ENCODE measurements around the gene DNAJB8.

The DNAJB8 gene

DNA sequence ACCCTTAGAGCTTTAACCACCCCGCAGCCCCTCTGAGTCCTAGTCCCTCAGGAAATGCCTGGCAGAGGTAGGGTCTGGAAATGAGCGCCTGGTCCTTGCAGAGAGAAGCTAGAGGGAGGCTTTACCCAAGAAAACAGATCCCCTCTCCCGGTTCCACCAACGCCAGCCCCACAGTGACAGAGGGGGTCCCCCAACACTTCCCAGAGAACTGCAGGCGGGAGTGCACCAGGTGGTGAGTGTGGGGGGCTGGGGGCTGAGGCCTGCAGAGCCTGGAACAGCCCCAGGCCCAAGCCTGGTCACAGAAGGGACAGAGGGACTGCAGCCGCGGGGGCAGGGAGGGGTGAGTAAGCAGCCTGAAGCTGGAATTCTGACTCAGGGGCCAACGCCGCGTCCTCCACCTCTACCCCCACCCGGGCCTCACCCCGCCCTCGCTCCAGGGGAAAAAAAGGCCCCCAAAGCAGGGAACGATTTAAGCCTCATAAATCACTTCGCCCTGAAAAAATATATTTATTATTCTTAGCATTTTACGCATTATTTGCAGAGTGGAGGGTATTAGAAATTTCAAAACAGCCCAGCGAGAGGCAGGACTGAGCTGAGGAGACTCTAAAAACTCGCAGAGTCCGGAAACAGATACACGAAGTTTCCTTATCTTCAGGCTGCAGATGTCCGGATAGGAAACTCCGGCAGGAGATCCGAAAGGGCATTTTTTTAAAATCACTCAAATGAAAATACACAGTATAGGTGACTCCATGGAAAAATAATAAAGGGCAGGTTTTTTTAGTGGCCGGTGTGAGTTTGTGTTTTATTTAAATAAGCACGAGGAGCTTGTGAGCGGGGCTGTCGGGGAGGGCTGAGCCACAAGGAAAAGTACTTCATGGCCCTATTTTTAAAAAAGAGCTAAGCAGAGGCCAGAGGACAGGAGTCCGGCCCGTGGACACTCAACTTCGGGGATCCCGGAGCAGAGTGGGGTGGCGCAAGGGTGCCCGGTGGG is 16.3 kb upstream of the DNAJB8 start:
- no peak for DNase-seq (ENCODE audit: low spot score)

DNA sequence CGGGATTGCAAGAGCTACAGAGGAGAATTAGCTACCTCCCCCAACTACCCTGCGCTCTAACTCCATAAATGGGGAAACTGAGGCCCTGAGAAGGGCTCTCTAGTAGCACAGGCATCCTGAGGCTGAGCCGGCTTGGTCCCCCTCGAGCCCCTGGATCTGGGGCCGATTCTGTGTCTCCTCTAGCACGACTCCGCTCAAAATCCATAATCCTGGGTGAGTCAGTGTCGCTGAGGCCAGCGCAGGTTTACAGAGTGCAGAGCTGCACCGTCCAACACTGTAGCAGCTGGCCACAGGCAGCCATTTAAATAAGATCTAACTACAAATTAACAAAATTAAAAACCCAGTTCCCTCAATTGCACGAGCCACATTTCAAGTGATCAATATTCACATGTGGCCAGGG is 15.5 kb upstream of the DNAJB8 start:
- DNase-seq (ENCODE audit: low spot score): no peak

DNA sequence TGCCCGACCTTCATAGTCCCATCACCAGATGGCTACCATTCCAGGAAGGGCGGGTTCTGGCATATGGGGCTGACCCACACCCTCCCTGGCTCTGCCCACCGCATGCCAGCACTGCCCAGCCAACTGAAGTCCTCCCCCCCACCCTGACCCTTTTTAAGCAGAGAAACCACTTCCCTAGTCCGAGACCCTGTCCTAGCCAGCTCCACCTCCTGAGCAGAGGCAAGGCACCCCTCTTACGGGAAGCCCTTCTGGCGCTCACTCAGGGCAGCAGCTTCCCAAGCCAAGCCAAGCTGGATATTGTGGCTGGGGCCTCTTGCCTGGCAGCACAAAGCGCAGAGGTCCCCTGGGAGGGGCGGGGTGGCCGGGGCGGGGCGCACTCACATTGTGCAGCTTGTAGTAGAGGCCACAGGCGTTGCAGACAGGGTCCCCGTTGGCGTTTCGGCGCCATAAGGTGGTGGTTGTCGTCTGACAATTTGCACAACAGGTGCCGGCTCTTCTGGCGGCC is 14.8 kb upstream of the DNAJB8 start:
- no peak for DNase-seq (ENCODE audit: low spot score)

DNA sequence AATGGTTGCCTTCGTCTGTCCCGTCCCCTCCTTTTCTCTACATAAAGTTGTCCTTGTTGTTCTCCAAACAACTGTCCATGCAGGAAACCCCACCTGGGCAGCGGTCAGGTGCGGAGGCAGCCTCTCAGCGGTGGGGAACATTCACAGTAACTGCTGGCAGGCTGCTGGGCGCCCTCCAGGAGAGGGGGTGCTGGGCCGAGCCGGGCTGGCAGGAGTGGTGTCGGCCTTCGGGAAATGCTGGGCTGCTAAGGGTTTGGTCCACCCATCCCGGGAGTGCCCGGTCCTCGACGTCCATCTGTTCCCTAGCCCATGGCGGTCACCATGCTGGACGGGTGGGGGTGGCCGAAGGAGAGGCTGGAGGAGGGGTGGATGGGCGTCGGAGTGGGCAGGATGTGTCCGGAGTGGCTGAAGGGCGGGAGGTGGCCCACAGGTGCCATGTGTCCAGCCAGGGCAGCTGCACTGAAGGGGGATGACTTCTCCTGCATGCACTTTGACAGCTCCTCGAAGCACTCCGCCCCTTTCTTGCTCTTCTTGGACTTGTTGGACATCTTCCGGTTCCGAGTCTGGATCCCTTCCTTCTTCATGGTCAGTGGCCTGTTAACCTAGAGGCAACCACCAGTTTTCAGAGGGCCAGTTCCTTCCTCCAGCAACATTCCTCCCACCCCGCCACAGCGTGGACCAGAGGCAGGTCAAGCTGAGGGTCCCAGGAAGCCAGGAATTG is 14.2 kb upstream of the DNAJB8 start:
- no peak for DNase-seq (ENCODE audit: low spot score)

DNA sequence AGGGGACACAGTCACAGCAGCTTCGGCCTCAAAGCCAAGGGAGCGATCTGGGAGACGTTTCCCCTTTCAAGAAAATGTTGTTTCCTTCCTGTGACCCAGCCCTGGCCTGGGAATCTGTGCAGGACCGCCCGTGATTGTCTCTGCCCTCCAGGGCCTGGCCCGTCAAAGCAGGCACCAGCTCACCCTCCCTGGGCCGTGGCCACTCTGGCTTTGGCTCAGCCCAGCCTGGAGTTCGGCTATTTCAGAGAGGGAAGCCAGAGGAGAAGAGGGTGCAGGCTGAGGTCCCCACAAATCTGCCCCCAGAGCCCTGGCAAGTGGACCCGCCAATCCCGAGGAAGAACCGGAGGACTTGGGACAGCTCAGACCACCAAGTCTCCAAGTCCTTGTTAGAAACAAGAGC is 13.6 kb upstream of the DNAJB8 start:
- DNase-seq (ENCODE audit: low spot score): no peak

DNA sequence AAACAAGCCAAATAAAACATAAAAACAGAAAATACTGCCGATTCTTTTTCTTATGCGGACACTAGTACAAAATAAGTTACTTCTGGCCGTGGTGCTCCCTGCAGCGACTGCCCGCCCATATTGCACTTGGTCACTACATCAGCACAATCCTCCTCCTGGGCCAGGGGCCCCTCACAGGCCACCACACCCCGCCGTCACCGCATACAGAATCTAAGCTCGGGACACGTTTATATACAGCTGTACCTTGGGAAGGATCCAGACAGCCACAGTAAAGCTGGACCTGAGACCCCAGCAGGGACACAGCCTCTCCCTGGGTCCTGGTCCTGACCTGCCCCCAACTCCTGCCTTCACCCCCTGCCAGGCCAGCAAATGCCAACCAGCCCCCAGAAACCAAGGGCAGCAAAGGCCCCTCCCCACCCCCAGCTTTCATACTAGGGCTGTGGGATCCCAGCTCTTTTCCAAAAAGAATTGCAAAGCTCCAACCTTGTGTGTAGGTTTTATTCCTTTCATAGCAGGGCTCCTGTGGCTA is 12.9 kb upstream of the DNAJB8 start:
- DNase-seq (ENCODE audit: low spot score): no peak

DNA sequence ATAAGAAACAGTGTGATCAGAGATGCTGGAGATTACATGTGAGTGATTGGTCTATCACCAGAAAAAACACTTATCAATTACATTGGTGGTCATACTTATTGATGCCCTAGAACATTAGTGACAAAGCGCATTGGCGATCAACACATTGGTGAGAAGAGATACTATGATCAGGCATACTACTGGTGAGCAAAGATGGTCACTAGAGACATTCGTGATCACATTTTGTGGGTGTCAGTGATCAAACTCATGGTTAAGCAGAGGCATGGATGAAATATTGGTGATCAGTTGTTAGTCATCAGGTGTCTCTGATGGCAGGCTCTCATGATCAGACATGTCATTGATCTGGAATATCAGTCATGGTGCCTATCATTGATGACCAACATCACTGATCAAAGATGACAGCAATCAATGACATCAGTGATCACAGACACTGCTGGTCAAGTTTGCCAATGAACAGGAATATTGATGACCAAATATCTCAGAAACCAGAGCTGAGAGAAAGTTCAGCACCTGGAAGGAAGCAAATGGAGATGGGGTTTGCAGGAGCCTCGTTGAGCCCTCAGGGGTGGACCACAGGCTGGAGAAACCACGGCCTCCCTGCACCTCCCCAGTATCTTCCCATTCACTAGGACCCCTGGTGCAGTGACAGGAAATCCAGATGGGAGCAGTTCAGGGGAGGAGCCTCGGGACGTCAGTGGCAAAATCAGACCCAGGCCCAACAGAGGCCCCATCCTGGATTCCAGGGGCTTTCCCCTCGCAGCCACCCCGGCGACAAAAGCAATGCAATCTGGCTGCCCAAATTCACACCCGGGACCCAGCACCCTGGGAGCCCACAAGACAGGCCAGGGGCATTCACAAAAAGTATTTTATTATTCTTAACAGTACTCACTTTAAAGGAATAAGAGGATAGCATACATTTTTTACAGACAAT is 12.2 kb upstream of the DNAJB8 start:
- DNase-seq (ENCODE audit: low spot score): no peak

DNA sequence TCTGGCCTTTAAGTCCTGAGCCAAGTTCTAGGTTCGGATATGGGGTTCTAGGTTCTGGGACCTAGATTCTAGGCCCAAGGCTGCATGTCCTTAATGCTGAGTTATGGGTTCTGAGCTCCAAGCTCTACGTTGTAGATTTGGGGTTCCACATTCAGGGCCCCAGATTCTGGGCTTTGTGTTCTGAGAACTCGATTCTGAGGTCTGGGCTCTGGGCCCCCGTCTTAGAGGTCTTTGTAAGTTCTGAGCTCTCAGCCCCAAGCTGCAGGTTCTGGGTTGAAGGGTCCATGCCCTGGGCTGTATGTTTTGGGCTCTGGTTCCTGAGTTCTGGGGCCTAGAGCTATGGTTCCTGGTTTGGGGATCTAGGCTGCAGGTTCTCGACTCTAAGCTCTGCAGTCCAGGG is 10.0 kb upstream of the DNAJB8 start:
- no peak for DNase-seq (ENCODE audit: low spot score)

DNA sequence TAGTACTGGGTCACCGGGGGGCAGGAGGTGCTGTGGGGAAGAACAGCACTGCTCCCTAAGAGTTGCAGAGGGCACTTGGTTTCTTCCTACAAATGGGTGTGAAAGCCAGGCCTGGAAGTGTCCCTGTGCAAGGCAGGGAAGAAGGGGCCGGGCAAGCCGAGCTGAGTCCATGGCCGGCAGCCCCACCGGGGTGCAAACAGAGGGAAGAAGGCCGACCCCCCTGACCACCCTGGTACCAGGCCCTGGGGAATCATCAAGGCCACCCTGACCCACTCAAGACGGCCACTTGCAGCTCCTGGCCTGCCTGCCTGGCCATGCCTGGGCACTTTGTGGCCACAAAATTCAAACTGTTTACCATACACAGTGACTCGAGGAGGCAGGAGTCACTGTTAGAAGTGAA is 8.7 kb upstream of the DNAJB8 start:
- no peak for DNase-seq (ENCODE audit: low spot score)

DNA sequence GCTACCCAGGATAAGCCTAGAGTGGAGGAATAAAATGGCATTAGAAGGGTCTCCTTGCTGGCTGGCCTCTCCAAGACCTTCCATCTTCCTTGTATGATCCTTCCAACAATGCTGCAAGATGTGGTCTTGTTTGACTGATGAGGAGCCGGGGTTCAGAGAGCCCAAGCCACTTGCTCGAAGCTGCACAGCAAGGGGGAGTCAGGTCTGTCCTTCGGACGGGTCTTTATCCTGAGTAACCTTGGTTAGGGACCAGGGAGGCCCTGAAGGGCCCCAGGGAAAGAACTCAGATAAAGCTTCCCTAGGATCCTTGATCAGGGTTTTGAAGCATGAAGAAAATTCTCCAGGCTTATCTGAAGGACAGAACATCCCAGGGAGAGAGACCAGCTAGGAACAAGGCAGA is 7.0 kb upstream of the DNAJB8 start:
- no peak for DNase-seq (ENCODE audit: low spot score)

DNA sequence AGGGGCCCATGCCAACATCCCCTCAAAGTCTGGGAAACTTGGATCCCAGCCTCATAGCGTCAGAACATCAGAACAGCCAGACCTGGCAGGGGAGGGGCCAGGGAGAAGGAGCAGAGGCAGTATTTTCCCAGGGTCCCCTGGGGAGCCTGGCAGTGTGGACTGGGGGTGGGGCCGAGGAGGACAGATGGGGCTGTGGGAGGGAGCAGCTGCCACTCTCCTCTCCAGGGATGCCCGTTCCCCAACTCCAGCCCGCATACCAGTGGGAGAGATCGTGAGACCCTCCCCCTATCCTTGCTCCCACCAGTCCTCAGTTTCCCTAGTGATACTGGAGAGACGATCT is 6.5 kb upstream of the DNAJB8 start:
- no peak for DNase-seq (ENCODE audit: low spot score)

DNA sequence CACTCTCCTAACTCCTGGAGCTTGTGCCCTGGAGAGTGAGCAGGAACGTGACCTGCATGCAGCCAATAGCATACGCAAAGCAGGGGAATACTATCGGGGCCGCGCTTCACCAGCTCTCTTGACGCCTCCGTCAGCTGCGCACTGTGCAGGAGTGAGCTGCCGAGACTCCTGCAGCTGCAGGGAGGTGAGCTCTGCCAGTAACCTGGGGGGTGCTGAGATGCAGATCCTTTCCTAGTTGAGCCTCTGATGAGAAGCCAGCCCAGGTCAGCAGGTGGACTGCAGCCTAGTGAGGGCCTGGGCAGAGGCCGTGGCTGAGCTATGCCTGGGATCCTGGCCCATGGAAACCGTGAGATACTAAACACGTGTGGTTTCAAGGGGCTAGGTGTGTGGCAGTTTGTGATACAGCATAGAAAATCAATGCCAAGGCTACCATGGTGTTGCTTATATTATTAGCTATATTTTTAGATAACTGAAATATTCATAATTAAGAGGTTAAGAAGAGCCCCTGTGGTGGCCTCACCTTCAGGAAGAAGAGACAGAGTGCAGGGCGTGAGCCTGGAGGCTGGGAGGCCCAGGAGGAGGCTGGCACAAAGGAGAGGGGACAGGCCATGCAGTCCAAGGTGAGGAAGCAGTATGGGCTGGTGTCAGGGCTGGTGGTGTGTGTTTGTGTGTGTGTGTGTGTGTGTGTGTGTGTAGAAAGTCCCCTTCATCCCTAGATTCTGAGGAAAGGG is 5.9 kb upstream of the DNAJB8 start:
- DNase-seq (ENCODE audit: low spot score): no peak

DNA sequence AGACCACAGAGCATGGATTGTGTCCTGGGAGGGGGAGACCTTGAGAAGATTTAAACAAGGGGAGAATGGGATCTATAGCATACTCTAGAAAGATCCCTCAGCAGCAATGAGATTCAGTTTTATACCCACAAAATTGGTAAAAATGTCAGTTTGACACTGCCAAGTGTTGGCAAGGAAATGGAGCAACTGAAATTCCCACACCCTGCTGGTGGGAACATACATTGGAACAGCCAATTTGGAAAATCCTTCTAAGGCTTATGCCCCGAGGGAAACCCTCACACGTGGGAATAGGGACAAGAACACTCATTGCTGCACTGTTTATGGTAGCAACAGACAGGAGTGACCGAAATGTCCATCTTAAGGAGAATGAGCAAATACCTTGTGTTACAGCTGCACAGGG is 5.0 kb upstream of the DNAJB8 start:
- no peak for DNase-seq (ENCODE audit: low spot score)

DNA sequence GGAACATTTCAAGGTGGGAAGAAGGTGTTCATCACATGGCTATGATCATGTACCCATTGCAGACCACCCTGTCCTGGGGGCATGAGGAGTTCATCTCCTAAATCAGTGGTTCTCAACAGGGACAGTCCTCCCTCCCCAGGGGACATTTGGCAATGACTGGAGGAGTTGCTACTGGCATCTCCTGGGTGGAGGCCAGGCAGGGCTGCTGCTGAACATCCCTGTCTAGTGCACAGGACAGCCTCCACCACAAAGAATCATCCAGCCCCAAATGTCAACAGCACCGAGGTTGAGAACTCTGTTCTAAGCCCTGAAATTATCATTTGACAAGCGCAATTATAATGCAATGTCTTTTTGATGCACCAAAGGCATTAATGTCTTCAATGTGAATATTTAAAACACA is 4.4 kb upstream of the DNAJB8 start:
- no peak for DNase-seq (ENCODE audit: low spot score)

DNA sequence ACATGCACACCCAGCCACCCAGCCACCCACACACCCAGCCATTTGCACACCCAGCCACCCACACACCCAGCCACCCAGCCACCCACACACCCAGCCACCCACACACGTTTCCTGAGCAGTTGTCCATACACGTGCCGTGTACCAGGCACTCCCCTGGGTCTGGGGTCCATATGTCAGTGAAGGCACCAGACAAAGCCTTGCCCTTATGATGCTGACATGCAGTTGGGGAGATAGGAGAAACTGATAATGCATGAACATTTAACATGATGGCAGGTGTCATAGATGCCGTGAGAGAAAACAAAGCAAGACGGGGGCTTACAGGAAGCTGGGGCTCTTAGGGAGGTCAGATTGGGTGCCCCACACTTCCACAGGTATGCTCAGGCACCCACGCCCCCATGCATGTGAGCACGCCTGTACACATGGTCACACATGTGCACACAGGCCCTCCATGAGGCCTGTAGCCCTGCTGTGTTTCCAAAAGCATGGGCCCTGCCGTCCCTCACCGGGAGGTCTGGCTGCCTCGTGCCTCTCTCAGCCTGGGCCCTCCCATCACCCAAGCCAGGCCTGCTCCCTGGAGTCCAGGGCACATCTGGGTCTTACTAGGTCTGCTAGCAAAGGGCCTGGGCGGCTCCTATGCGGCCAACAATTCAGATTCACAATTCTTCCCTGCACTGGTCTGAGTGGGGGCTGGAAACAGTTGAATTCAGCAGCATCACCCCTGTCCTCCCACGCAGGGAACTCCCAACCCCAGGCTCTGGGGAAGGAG is 3.6 kb upstream of the DNAJB8 start:
- DNase-seq (ENCODE audit: low spot score): no peak

DNA sequence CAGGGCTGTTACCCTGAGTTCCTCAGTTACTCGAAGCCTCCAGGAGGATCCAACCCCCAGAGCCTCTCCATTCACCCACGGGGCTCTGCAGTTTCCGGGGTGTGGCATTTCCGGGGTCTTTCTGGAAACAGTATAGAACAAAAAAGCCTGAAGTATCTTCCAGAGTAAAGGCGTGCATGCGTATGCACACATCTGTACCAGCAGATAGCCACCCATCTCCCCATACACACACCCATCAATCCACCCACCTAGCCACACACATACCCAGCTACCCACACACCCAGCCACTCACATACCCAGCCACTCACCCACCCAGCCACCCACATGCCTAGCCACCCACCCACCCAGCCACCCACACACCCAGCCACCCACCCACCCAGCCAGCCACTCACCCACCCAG is 2.9 kb upstream of the DNAJB8 start:
- no peak for DNase-seq (ENCODE audit: low spot score)

DNA sequence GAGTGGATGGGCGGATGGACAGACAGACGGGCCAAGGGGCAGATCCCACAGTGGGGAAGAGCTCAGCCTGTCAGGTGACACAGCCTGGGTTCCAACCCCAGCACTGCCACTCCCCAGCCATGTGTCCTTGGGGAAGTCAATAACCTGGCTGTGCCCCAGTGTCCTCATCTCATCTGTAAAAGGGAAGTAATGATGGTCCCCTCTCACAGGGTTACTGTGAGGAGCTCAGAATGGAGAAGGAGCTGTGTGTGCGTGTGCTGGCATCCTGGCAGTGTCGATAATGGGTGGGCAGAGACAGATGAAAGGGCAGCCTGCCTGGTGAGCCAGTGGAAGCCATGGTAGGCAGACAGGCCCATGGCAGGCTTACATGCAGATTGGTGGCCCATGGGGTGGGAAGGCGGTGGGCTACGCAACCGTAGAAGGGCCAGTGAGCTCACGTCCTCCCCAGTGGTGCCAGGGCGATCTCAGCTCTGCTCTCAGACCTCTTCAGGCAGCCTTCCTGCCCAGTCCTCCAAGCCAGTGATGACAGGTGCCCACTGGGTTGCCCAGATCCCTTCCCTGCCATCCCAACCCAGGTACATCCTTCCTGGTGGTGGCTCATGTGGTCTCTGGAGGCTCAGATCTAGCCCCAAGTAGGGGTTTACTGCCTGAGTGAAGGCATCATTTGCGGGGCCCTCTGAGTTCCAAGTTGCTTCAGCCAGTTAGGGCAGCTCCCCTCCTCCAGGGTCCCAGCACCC is 2.3 kb upstream of the DNAJB8 start:
- no peak for DNase-seq (ENCODE audit: low spot score)

DNA sequence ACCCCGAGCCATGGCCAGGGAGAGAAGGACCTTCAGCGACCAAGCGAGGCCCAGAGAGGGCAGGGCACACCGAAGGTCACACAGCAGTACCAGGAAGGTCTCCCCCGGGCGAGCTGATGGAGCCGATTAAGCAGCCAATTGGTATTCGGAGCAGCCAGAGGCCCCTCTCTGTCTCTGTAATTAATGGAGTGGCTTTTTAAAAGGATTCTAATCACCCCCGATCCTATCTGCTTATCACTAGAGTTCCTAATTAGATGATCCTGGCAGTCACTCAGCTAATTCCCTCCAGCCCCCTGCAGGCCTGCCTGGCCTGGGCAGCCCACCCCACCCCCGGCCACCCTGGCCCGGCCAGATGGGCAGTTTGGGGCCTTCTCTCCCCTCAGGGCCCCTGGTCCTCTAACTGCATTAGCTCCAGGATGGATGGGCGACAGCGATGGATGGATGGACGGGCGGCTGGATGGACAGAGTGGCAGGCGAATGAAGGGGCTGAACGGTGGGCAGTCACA is 1.6 kb upstream of the DNAJB8 start:
- DNase-seq (ENCODE audit: low spot score): no peak

DNA sequence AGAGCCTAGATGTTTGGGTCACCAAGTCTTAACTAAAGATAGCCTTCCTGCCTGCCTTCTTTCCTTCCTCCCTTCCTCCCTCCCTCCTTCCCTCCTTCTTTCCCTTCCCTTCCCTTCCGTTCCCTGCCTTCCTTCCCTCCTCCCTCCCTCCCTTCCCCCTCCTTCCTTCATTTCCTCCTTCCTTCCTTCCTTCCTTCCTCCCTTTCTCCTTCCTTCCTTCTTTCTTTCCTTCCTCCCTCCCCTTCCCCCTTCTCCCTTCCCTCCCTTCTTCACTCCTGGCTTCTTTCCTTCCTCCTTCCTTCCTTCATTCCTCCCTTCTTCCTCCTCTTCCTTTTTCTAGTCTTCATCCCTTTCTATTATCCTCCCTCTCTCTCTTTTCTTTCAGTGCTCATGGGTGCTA is 2.0 kb downstream of the DNAJB8 start:
- DNase-seq (ENCODE audit: low spot score): no peak

DNA sequence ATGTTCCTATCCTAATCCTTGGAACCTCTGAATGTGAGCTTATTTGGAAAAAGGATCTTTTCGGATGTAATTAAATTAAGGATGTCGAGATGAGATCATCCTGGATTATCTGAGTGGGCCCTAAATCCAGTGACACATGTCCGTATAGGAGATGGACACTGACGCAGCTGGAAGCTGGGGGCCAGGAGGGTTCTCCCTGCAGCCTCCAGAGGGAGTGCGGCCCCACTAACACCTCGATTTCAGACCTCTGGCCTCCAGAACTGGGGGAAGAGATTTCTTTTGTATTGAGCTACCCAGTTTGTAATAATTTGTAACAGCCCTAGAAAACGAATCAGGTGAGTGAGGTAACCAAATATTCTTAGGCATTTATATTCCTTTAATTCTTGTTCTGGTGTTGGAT is 2.5 kb downstream of the DNAJB8 start:
- no peak for DNase-seq (ENCODE audit: low spot score)
